HG03135 (cell line): ENCODE measurements around the gene CDC14B.
"Not testable (repeated sequence)": the region's sequence is repeated elsewhere in the genome, so short reads cannot be mapped to it uniquely, and the experiment has no call there.

Source experiments
- ATAC-seq: cut with Tn5 transposase; IDR thresholded peaks from one replicate; pipeline ENCODE4 v1.9.1; 2021; ENCODE audit warnings: mild to moderate bottlenecking, moderate library complexity; ENCODE audit not compliant: unreplicated experiment

Gene CDC14B

GRCh38 chr9:96553070-96553469, 66.6 kb downstream of the CDC14B start:
- no peak for ATAC-seq

- ATAC-seq, result no peak
Observed at GRCh38 chr9:96551403-96551802, 68.2 kb downstream of the CDC14B start.

GRCh38 chr9:96550659-96551058, 69.0 kb downstream of the CDC14B start:
- ATAC-seq, result no peak

GRCh38 chr9:96543131-96543530, 76.5 kb downstream of the CDC14B start:
- ATAC-seq, result not testable (repeated sequence)

- no peak for ATAC-seq
Observed at GRCh38 chr9:96540106-96540505, 79.5 kb downstream of the CDC14B start.

- no peak for ATAC-seq
Observed at GRCh38 chr9:96532173-96532572, 87.5 kb downstream of the CDC14B start.

- ATAC-seq, result no peak
Observed at GRCh38 chr9:96524764-96525163, 94.9 kb downstream of the CDC14B start.

GRCh38 chr9:96524045-96524444, 95.6 kb downstream of the CDC14B start:
- no peak for ATAC-seq

GRCh38 chr9:96523374-96523773, 96.3 kb downstream of the CDC14B start:
- no peak for ATAC-seq

GRCh38 chr9:96522366-96522765, 97.3 kb downstream of the CDC14B start:
- no peak for ATAC-seq

GRCh38 chr9:96519787-96520186, 99.9 kb downstream of the CDC14B start:
- ATAC-seq, result no peak

- ATAC-seq, result no peak
Observed at GRCh38 chr9:96519095-96519494, 100.5 kb downstream of the CDC14B start.

GRCh38 chr9:96515621-96516470, 103.8 kb downstream of the CDC14B start:
- ATAC-seq, result no peak

- ATAC-seq, result no peak
Observed at GRCh38 chr9:96514800-96515158, 104.9 kb downstream of the CDC14B start.

GRCh38 chr9:96514108-96514799, 105.4 kb downstream of the CDC14B start:
- no peak for ATAC-seq

- ATAC-seq, result no peak
Observed at GRCh38 chr9:96513622-96514021, 106.0 kb downstream of the CDC14B start.

- ATAC-seq, result no peak
Observed at GRCh38 chr9:96512240-96512639, 107.4 kb downstream of the CDC14B start.

GRCh38 chr9:96510258-96510657, 109.4 kb downstream of the CDC14B start:
- no peak for ATAC-seq

GRCh38 chr9:96509848-96510247, 109.8 kb downstream of the CDC14B start:
- no peak for ATAC-seq

GRCh38 chr9:96509026-96509425, 110.6 kb downstream of the CDC14B start:
- no peak for ATAC-seq

GRCh38 chr9:96508227-96508940, 111.3 kb downstream of the CDC14B start:
- no peak for ATAC-seq
